ENCODE results near the gene OR2F1. TPM values are rescaled to one million over a fixed set of nuclear protein-coding genes. Genes with fewer than 3 reads are reported as not detected.

The OR2F1 gene
- total RNA-seq (under 1 TPM in 1 of 9 donors, not detected in 8; 0.06 TPM), polyA plus RNA-seq (not detected)
- long read RNA-seq, donor 1 = 0 reads
- long read RNA-seq, donor 2 = 0 reads
- long read RNA-seq, donor 3 = 0 reads
- long read RNA-seq, donor 4 = 0 reads
- long read RNA-seq, donor 5 = 0 reads
- long read RNA-seq, donor 6 = 0 reads
- long read RNA-seq, donor 7 = 0 reads
- long read RNA-seq, donor 8 = 0 reads
- long read RNA-seq, donor 9 = 0 reads
- long read RNA-seq, donor 10 = 0 reads

GRCh38 chr7:143954544-143954943 lies at the start of gene OR2F1:
TSS of gene OR2F1 (plus strand) at chr7:143954844. CDS start at chr7:143959971, 5,127 bp downstream.
- Histone ChIP-seq H3K4me1 (replicated peaks in 1 of 2) (no peaks in the 10 kb centered on the region), H3K27ac (no peak within 1 kb of the TSS), H3K9me3 (replicated peaks in 1 of 3) (no peaks in the 10 kb centered on the region), H3K4me3 (no peak within 1 kb of the TSS), H3K36me3 (replicated peaks in 1 of 2) (no peaks in the 10 kb centered on the region), H3K27me3 (no peaks in the 10 kb centered on the region)
- TF ChIP-seq CTCF (IDR thresholded peaks at IDR 0.05) (no peak), POLR2A (IDR thresholded peaks at IDR 0.05) (no peak)
- intact Hi-C loops (cut with DNase I) = no loop called here
- no peak for DNase-seq
- 74 to 85% (median 83%) methylated on average over 3 of the region's 3 CpGs for WGBS, 4 donors

GRCh38 chr7:143905509-143905908 lies 49.1 kb upstream of the OR2F1 start:
- peak overlapping the region in 2 of 5 donors; percentile 58 to 84 for H3K27ac ChIP-seq
- no peaks in the 10 kb centered on the region for H3K9me3 ChIP-seq (replicated peaks in 1 of 3)
- no peaks in the 10 kb centered on the region for H3K27me3 ChIP-seq
- no peak overlapping the region for H3K4me3 ChIP-seq
- H3K36me3 ChIP-seq (replicated peaks in 1 of 2) = no peaks in the 10 kb centered on the region
- intact Hi-C loops (cut with DNase I) = no loop called here
- H3K4me1 ChIP-seq (replicated peaks in 1 of 2) = peaks cover 6 to 12% of the 10 kb centered on the region in 2 donors
- no peak for DNase-seq
- TF ChIP-seq POLR2A (IDR thresholded peaks at IDR 0.05) (no peak), CTCF (IDR thresholded peaks at IDR 0.05) (no peak)
- WGBS, 4 donors = 74 to 91% (median 81%) methylated on average over 1 of the region's 1 CpG

- DNase-seq = no peak
- H3K9me3 ChIP-seq (replicated peaks in 1 of 3) = no peaks in the 10 kb centered on the region
- no peaks in the 10 kb centered on the region for H3K27me3 ChIP-seq
- H3K36me3 ChIP-seq (replicated peaks in 1 of 2) = no peaks in the 10 kb centered on the region
- no peak for TF ChIP-seq CTCF (IDR thresholded peaks at IDR 0.05)
- no peak for TF ChIP-seq POLR2A (IDR thresholded peaks at IDR 0.05)
- H3K27ac ChIP-seq = no peak overlapping the region
- H3K4me1 ChIP-seq (replicated peaks in 1 of 2) = peaks cover 6% of the 10 kb centered on the region in 2 donors
- intact Hi-C loops (cut with DNase I) = no loop called here
- WGBS, 4 donors = 90 to 95% (median 91%) methylated on average over 9 of the region's 9 CpGs
- no peak overlapping the region for H3K4me3 ChIP-seq
Observed at GRCh38 chr7:143906151-143906550, 48.5 kb upstream of the OR2F1 start.

- DNase-seq = no peak
- Histone ChIP-seq H3K9me3 (replicated peaks in 1 of 3) (no peaks in the 10 kb centered on the region), H3K4me3 (no peak overlapping the region), H3K27ac (no peak overlapping the region), H3K27me3 (no peaks in the 10 kb centered on the region), H3K4me1 (replicated peaks in 1 of 2) (peaks cover 6% of the 10 kb centered on the region in 2 donors), H3K36me3 (replicated peaks in 1 of 2) (no peaks in the 10 kb centered on the region)
- intact Hi-C loops (cut with DNase I) = no loop called here
- WGBS, 4 donors = 95 to 100% (median 97%) methylated on average over 5 of the region's 5 CpGs
- TF ChIP-seq CTCF (IDR thresholded peaks at IDR 0.05) = no peak
- no peak for TF ChIP-seq POLR2A (IDR thresholded peaks at IDR 0.05)
Observed at GRCh38 chr7:143906895-143907294, 47.7 kb upstream of the OR2F1 start.
